ENCODE data around the gene ANXA10. TPM values are rescaled to one million over a fixed set of nuclear protein-coding genes. Genes with fewer than 3 reads are reported as not detected.
"Not testable (repeated sequence)": the region's sequence is repeated elsewhere in the genome, so short reads cannot be mapped to it uniquely, and the experiment has no call there.

ANXA10 gene
- total RNA-seq, 1 experiment from 2014 or later, result not detected

- Histone ChIP-seq H3K4me3 (ENCODE audit: low read depth in 2 of 2, low read length in 2 of 2) (no peak overlapping the region), H3K27me3 (ENCODE audit: control insufficient read depth, insufficient read depth, low read length) (no peaks in the 10 kb centered on the region), H3K27ac (ENCODE audit: low read length) (no peak overlapping the region), H3K4me1 (ENCODE audit: control insufficient read depth, insufficient read depth, low read length) (no peaks in the 10 kb centered on the region), H3K36me3 (ENCODE audit: control insufficient read depth, insufficient read depth, low read length) (no peaks in the 10 kb centered on the region), H3K9me3 (ENCODE audit: control insufficient read depth, insufficient read depth, low read depth, low read length) (no peaks in the 10 kb centered on the region)
- ATAC-seq, result no peak
- in situ Hi-C loops (cut with HindIII; ENCODE audit: low pct_unique_long_range_greater_than_20kb, low sequenced_read_pairs) (no loop called here), intact Hi-C loops (cut with micrococcal nuclease; ENCODE audit: unreplicated experiment) (no loop called here)
- no TSS peak for BruUV-seq (replicated peaks)
- no peak for DNase-seq (ENCODE audit: low read depth, low spot score)
- ChIA-PET CTCF (no interaction called here), POLR2A (no interaction called here)
- no peak for TF ChIP-seq TCF7L2 (IDR thresholded peaks at IDR 0.05; ENCODE audit: low read depth, low read length)
- no peak for TF ChIP-seq REST (IDR thresholded peaks at IDR 0.05; ENCODE audit: insufficient read depth in 1 of 2, low read depth in 2 of 2, low read length in 1 of 2)
- TF ChIP-seq CTCF (IDR thresholded peaks at IDR 0.05), result no peak
- no peak for TF ChIP-seq POLR2AphosphoS5 (IDR thresholded peaks at IDR 0.05; ENCODE audit: low read depth, low read length)
- no peak for TF ChIP-seq SIN3A (IDR thresholded peaks at IDR 0.05; ENCODE audit: borderline replicate concordance, insufficient read depth, low read depth, low read length)
These were observed 38.9 kb downstream of the ANXA10 start for GRCh38 chr4:168131196-168131595.

- Histone ChIP-seq H3K27ac (ENCODE audit: low read length) (no peak overlapping the region), H3K4me3 (ENCODE audit: low read depth in 2 of 2, low read length in 2 of 2) (no peak overlapping the region), H3K36me3 (ENCODE audit: control insufficient read depth, insufficient read depth, low read length) (no peaks in the 10 kb centered on the region), H3K4me1 (ENCODE audit: control insufficient read depth, insufficient read depth, low read length) (no peaks in the 10 kb centered on the region), H3K27me3 (ENCODE audit: control insufficient read depth, insufficient read depth, low read length) (no peaks in the 10 kb centered on the region), H3K9me3 (ENCODE audit: control insufficient read depth, insufficient read depth, low read depth, low read length) (no peaks in the 10 kb centered on the region)
- in situ Hi-C loops (cut with HindIII; ENCODE audit: low pct_unique_long_range_greater_than_20kb, low sequenced_read_pairs) (no loop called here), intact Hi-C loops (cut with micrococcal nuclease; ENCODE audit: unreplicated experiment) (no loop called here)
- no peak for ATAC-seq
- DNase-seq (ENCODE audit: low read depth, low spot score), result no peak
- ChIA-PET CTCF (no interaction called here), POLR2A (no interaction called here)
- TF ChIP-seq SIN3A (IDR thresholded peaks at IDR 0.05; ENCODE audit: borderline replicate concordance, insufficient read depth, low read depth, low read length) (no peak), TCF7L2 (IDR thresholded peaks at IDR 0.05; ENCODE audit: low read depth, low read length) (no peak), CTCF (IDR thresholded peaks at IDR 0.05) (no peak), REST (IDR thresholded peaks at IDR 0.05; ENCODE audit: insufficient read depth in 1 of 2, low read depth in 2 of 2, low read length in 1 of 2) (no peak), POLR2AphosphoS5 (IDR thresholded peaks at IDR 0.05; ENCODE audit: low read depth, low read length) (no peak)
- BruUV-seq (replicated peaks), result no TSS peak
These were observed 42.3 kb downstream of the ANXA10 start for GRCh38 chr4:168134651-168135050.

- H3K36me3 ChIP-seq (ENCODE audit: control insufficient read depth, insufficient read depth, low read length); H3K4me3 ChIP-seq (ENCODE audit: low read depth in 2 of 2, low read length in 2 of 2); H3K27me3 ChIP-seq (ENCODE audit: control insufficient read depth, insufficient read depth, low read length); H3K9me3 ChIP-seq (ENCODE audit: control insufficient read depth, insufficient read depth, low read depth, low read length); H3K4me1 ChIP-seq (ENCODE audit: control insufficient read depth, insufficient read depth, low read length); POLR2A ChIA-PET; H3K27ac ChIP-seq (ENCODE audit: low read length); CTCF ChIA-PET; ATAC-seq; in situ Hi-C loops (cut with HindIII; ENCODE audit: low pct_unique_long_range_greater_than_20kb, low sequenced_read_pairs); BruUV-seq (replicated peaks); intact Hi-C loops (cut with micrococcal nuclease; ENCODE audit: unreplicated experiment); DNase-seq (ENCODE audit: low read depth, low spot score): not testable (repeated sequence)
These were observed 43.5 kb downstream of the ANXA10 start for GRCh38 chr4:168135860-168136259.

DNA sequence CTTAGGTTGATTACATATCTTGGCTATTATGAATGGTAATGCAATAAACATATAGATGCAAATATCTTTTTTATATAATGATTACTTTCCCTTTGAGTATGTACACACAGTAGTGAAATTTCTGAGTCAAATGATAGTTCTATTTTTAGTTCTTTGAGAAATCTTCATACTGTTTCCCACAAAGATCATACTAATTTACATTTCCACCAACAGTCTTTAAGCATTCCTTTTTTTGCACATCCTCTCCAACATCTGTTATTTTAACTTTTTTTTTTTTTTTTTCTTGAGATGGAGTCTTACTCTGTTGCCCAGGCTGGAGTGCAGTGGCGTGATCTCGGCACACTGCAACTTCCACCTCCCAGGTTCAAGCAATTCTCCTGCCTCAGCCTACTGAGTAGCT lies 45.4 kb downstream of the ANXA10 start:
- DNase-seq (ENCODE audit: low read depth, low spot score); H3K27me3 ChIP-seq (ENCODE audit: control insufficient read depth, insufficient read depth, low read length); in situ Hi-C loops (cut with HindIII; ENCODE audit: low pct_unique_long_range_greater_than_20kb, low sequenced_read_pairs); intact Hi-C loops (cut with micrococcal nuclease; ENCODE audit: unreplicated experiment); H3K9me3 ChIP-seq (ENCODE audit: control insufficient read depth, insufficient read depth, low read depth, low read length); H3K4me3 ChIP-seq (ENCODE audit: low read depth in 2 of 2, low read length in 2 of 2); BruUV-seq (replicated peaks); ATAC-seq; H3K4me1 ChIP-seq (ENCODE audit: control insufficient read depth, insufficient read depth, low read length); H3K27ac ChIP-seq (ENCODE audit: low read length); CTCF ChIA-PET; H3K36me3 ChIP-seq (ENCODE audit: control insufficient read depth, insufficient read depth, low read length); POLR2A ChIA-PET: not testable (repeated sequence)
